ENCODE measurements around the gene GAD2. TPM values are rescaled to one million over a fixed set of nuclear protein-coding genes. Genes with fewer than 3 reads are reported as not detected.
A peak's percentile ranks its signal among the peaks of the same experiment; 100 is the strongest.

GAD2 gene
- total and polyA plus RNA-seq, 12 donors: not detected

- DNase-seq: no peak
- Histone ChIP-seq H3K4me3 (no peak overlapping the region), H3K27ac (no peak overlapping the region), H3K36me3 (replicated peaks in 1 of 2) (no peaks in the 10 kb centered on the region), H3K27me3 (no peaks in the 10 kb centered on the region), H3K9me3 (replicated peaks in 1 of 3) (peaks cover 0 to 3% (median 0%) of the 10 kb centered on the region in 3 donors), H3K4me1 (replicated peaks in 1 of 2) (no peaks in the 10 kb centered on the region)
- 53 to 67% (median 55%) methylated on average over 3 of the region's 3 CpGs for WGBS, 4 donors
- intact Hi-C loops (cut with DNase I): loop anchor here (10.0 kb wide), 1 partner anchor 223 kb away; no protein-coding TSS in a partner anchor
- no peak for TF ChIP-seq POLR2A (IDR thresholded peaks at IDR 0.05)
- no peak for TF ChIP-seq CTCF (IDR thresholded peaks at IDR 0.05)
Measured at GRCh38 chr10:26331371-26331770, 114.8 kb downstream of the GAD2 start.

DNA sequence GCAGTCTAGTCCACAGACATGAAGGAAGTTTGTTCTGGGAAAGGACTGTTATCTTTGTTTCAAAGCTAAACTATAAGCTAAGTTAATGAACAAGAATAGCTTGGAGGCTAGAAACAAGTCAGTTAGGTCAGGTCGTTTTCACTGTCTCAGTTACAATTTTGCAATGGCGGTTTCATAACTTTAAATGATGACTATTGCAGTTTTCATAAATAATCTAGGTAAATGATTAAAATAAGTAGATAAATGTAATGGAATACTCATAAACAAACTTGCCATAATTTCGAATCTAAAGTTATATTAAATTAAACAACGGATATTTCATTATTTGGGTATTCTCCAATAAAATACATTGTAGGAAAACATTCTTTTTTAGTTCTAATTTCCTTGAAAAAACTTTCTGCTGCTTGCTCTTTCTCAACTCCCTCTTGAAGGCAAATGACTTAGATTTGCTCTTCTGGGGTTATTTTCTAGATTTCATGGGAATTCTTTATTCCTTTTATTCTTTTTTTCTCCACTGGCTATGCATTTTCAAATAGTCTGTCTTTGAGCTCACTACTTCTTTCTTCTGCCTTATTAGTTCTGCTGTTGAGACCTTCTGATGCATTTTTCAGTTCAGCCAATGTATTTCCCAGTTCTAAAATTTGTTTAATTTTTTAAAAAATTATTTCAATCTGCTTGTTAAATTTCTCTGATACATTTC is 117.8 kb downstream of the GAD2 start:
- no peak overlapping the region for H3K4me3 ChIP-seq
- H3K27me3 ChIP-seq: no peaks in the 10 kb centered on the region
- peaks cover 0 to 3% (median 0%) of the 10 kb centered on the region in 3 donors for H3K9me3 ChIP-seq (replicated peaks in 1 of 3)
- H3K36me3 ChIP-seq (replicated peaks in 1 of 2): no peaks in the 10 kb centered on the region
- WGBS, 4 donors: 72 to 81% (median 75%) methylated on average over 4 of the region's 4 CpGs
- TF ChIP-seq POLR2A (IDR thresholded peaks at IDR 0.05) (no peak), CTCF (IDR thresholded peaks at IDR 0.05) (no peak)
- H3K4me1 ChIP-seq (replicated peaks in 1 of 2): no peaks in the 10 kb centered on the region
- intact Hi-C loops (cut with DNase I): loop anchor here (10.0 kb wide), 1 partner anchor 220 kb away; no protein-coding TSS in a partner anchor
- DNase-seq: no peak
- H3K27ac ChIP-seq: no peak overlapping the region

DNA sequence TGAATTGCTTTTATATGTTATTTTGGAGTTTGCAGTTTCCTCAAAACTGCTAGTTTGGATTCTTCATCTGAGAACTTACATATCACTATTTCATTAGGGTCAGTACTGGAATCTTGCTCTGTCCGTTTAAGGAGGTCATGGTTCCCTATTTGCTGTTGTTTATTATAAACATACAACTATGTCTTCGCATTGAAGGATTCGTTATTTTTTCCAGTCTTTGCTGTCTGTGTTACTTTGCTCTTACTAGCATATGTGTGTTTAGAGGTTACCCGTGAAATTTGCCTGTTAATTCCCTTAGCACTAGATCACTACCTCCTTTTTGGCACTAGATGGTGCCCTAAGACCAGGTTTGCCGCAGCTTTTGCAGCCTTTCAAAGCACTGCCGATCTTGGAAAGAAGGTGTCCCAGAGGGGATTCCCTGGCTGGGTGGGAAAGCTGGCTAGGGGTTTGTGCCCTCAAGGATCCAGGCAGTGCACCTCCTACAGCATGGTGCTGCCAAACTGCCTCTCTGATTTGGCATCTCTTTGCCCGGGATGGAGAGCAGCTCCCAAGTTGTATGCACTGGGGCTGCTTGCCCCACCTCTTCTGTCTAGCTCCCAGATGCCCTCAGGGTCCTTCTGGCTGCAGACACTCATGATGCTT is 118.5 kb downstream of the GAD2 start:
- intact Hi-C loops (cut with DNase I): loop anchor here (10.0 kb wide), 1 partner anchor 220 kb away; no protein-coding TSS in a partner anchor
- peak overlapping the region in 1 of 4 donors; percentile 28 for H3K4me3 ChIP-seq
- WGBS, 4 donors: 11 to 25% (median 13%) methylated on average over 5 to 7 of the region's 7 CpGs
- no peaks in the 10 kb centered on the region for H3K27me3 ChIP-seq
- peaks cover 0 to 3% (median 0%) of the 10 kb centered on the region in 3 donors for H3K9me3 ChIP-seq (replicated peaks in 1 of 3)
- TF ChIP-seq POLR2A (IDR thresholded peaks at IDR 0.05): no peak
- TF ChIP-seq CTCF (IDR thresholded peaks at IDR 0.05): peak in 5 of 6 experiments; percentile 55 to 81 (median 69)
- DNase-seq: peak; percentile 27 to 67 (median 32)
- no peak overlapping the region for H3K27ac ChIP-seq
- H3K36me3 ChIP-seq (replicated peaks in 1 of 2): no peaks in the 10 kb centered on the region
- no peaks in the 10 kb centered on the region for H3K4me1 ChIP-seq (replicated peaks in 1 of 2)

DNA sequence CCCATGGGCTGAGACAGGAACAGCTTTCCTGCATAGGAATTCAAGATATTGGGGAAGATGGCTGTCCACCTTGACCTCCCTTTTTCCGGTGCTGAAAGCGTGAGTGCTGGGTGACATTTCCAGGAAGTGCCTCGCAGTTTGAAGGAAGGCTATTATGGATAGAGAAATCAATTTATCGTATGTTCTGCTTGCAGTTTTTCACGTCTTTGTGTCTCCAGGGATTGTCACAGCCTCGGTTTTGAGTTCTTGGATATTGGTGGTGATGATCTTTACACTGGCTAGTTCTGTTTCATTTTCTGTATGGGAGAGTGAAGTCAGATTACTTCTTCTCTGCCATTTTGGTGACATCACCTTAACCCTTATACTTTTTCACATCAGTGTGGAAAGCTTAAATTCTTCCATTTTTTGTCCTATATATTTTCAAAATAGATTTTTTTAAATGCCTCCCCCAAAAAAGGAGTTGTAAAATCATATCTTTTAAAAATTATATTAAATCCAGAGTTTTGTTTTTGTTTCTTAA is 119.1 kb downstream of the GAD2 start:
- no peaks in the 10 kb centered on the region for H3K27me3 ChIP-seq
- intact Hi-C loops (cut with DNase I): loop anchor here (10.0 kb wide), 1 partner anchor 219 kb away; no protein-coding TSS in a partner anchor

More for the DNA sequence above, 119.1 kb downstream of the GAD2 start:
- H3K4me3 ChIP-seq: peak overlapping the region in 1 of 4 donors; percentile 28
- DNase-seq: no peak
- 61 to 71% (median 67%) methylated on average over 5 to 6 of the region's 6 CpGs for WGBS, 4 donors
- TF ChIP-seq CTCF (IDR thresholded peaks at IDR 0.05) (no peak), POLR2A (IDR thresholded peaks at IDR 0.05) (no peak)
- no peak overlapping the region for H3K27ac ChIP-seq
- no peaks in the 10 kb centered on the region for H3K4me1 ChIP-seq (replicated peaks in 1 of 2)
- H3K9me3 ChIP-seq (replicated peaks in 1 of 3): peaks cover 0 to 3% (median 0%) of the 10 kb centered on the region in 3 donors
- H3K36me3 ChIP-seq (replicated peaks in 1 of 2): no peaks in the 10 kb centered on the region
